SKM-1 treated with dmso at 0.1 percent for 144 hours (cell line): Measurements from ENCODE around the gene ABHD6.
"Not testable (repeated sequence)": the region's sequence is repeated elsewhere in the genome, so short reads cannot be mapped to it uniquely, and the experiment has no call there.

Experiments used
- DNase-seq: peaks from one replicate; lab custom pipeline; 2025; ENCODE audit not compliant: unreplicated experiment; lab: John Stamatoyannopoulos, UW

ABHD6 gene

GRCh38 chr3:58237238-58237940 lies at the start of gene ABHD6:
TSS of gene ABHD6 (plus strand) at chr3:58237792. CDS start at chr3:58256587, 18,795 bp downstream.
- DNase-seq = peak; percentile 47

DNA sequence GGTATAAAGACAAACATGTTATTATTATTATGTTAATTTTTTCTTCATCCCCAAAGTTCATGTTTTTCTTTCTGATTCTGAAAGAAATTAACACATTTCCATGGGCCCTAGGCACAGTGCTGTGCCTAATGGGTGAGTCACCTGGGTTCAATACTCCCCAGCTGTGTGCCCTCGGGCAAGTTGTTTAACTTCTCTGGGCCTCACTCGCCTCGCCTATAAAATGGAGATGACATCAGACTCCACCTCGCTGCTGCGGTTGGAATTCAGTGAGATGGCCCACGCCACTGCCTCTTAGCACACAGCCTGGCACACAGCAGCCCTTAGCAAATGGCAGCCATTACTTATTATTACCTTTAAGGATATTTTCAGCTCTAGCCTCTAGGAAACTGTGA lies 49.4 kb upstream of the ABHD6 start:
- DNase-seq = no peak

GRCh38 chr3:58188921-58189451 lies 48.6 kb upstream of the ABHD6 start:
- DNase-seq = peak; percentile 56

DNA sequence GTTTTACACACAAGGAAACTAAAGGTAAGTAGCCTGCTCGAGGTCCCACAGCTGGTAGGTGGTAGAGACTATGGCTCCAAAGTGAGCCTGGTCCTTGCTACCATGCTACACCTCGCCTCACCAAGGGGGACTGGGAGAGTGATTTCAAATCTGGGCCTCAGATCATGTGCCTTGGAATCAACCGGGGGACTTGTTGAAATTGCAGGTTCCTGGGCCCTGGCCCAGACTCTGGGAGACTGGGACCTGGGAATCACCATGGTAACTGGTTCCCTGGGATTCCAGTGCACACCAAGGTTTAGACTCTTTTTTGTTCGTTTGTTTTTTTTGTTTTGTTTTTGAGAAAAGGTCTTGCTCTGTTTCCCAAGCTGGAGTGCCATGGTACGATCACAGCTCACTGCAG lies 47.9 kb upstream of the ABHD6 start:
- no peak for DNase-seq

DNA sequence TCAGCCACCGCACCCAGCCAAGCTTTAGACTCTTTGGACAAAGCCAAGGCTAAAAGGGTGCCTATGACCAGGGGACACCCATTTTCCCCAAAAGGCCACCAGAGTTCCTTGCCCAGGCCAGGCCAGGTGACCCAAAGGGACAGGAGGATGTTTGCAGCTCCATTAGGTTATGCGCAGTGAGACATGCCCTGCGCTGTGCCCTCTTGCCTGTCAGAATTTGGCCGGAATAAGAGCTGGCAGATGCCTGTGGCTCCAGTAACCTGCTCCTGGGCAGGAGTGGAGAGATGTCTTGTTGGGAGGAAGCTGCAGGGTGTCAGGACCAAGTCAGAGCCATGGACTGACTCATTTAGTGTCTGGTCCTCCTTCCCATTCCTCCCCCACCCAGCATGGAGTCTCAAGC lies 47.3 kb upstream of the ABHD6 start:
- no peak for DNase-seq

DNA sequence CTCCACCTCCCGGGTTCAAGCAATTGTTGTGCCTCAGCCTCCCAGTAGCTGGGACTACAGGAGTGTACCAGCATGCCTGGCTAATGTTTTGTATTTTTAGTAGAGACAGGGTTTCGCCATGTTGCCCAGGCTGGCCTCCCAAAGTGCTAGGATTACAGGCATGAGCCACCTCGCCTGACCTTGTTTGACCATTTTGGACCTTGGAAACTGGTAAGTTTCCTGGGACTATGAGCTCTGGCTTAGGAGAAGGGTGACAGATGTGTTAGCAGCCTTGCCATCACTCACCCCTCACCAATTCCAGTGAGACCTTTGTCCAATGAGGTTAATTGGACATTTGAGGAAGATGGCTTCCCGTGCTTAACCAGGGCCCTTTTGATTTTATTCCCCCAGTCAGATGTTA lies 46.7 kb upstream of the ABHD6 start:
- no peak for DNase-seq

DNA sequence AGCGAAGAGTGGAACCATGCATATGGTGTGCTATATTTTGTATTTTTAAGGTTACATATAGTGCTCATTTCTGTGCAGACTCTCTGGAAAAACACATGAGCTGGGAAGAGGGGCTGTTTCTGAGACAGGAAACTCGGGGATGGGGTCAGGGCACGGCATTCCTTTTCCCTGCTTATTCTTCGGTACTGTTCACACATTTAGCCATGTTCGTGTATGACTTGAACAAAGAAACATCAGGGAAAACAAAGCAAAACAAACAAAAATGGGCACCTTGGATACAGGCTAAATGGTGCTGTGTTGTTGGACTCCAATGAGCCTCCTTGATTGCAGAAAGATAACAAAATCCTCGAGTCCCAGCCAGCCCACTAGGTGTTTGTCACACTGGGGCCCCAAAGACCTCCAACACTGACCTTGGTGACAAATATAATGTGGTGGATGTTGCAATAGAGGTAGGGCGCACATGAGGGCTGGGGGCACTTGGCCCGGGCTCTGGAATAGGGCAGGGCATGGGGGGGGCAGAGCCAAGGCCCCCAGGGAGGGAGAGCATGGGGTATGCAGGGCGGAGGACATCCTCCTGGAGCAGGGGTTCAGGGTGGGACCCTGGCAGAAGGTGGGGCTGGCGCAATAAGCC lies 46.1 kb upstream of the ABHD6 start:
- DNase-seq = no peak

DNA sequence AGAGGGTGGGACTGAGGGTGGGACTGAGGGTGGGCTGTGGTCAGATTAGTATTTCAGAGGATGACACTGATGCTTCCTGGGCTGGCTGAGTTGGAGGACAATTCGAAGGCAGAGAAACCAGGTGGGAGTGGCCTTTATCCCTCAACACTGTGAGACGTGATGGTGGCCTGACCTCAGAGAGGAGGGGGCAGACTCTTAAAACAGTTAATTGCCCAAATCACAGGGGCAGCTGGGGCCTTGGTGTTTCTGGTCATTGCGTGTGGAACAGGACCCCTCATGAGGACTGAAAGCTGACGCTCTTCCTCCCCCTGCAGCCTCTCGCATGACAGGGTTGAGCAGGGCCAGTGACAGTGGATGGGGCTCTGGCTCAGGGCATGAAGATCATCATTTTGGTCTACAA lies 45.5 kb upstream of the ABHD6 start:
- no peak for DNase-seq

DNA sequence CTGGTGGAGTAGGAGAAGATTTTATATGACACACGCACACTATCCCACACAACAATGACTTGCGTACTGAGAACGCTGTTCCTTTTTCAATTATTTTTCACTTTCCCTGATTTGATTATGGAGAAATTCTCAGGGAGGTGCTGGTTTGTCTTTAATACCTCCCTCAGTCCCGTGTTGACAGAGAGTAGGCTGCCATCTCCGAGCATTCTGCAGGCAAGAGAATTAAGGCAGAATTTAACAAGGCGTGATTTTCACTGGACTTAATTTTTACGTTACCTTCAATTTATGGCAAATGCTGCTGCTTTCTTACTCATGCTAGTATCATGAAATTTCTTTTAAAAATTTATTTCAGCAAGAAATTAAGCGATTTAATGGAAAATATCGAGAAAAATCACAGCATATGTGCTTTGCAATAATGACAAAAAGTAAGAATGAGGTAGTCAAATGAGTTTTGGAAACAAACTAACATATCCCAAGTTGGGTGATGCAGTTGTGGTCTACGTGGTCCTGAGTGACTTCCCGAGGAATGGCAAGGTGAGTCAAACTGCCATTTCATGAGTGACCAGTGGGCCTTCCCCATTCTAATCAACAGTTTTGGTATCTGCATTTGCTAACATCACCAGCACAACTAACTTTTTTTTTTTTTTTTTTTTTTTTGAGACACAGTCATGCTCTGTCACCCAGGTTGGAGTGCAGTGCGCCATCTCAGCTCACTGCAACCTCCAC lies 43.7 kb upstream of the ABHD6 start:
- DNase-seq = no peak

DNA sequence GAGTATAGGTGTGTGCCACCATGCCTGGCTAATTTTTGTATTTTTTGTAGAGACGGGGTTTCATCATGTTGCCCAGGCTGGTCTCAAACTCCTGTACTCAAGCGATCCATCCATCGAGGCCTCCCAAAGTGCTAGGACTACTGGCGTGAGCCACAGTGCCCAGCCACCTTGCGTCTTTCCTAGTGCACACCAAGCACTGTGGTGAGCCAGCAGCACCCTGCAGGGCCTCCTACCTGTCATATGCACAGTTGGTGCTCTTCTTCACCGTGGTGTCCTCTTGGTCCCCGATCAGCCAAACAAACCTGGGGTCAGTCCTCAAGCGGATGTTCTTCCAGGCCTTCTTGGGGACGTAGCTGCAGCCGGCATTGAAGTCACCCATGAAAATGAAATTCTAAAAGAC lies 40.0 kb upstream of the ABHD6 start:
- DNase-seq = no peak

GRCh38 chr3:58198362-58198761 lies 39.2 kb upstream of the ABHD6 start:
- DNase-seq = no peak

GRCh38 chr3:58198804-58199203 lies 38.8 kb upstream of the ABHD6 start:
- DNase-seq = no peak

- no peak for DNase-seq
Measured at GRCh38 chr3:58200121-58200709, 37.4 kb upstream of the ABHD6 start.

DNA sequence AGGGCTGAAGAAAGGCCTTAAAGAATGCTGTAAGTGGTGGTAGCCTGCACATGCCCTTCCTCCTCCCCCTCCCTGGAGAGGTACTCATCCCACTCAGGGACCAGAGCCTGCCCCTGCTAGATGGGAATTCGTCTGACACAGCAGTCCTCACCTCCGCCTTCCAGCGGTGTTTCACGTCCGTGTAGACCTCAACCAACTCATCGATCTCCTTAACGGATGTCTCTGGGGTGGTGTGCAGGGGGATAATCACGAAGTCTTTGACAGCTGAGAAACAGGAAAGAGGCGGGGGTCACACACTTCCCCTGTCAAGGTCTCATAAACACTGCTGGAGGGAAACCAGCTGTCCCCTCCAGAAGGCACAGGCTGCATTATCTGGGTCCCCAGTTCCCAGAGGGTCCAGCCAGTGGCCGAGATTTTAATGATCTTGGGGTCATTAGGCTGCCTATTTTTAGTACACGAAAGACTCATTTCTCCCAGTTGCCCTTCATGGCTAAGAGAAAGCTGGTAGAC lies 36.7 kb upstream of the ABHD6 start:
- no peak for DNase-seq

DNA sequence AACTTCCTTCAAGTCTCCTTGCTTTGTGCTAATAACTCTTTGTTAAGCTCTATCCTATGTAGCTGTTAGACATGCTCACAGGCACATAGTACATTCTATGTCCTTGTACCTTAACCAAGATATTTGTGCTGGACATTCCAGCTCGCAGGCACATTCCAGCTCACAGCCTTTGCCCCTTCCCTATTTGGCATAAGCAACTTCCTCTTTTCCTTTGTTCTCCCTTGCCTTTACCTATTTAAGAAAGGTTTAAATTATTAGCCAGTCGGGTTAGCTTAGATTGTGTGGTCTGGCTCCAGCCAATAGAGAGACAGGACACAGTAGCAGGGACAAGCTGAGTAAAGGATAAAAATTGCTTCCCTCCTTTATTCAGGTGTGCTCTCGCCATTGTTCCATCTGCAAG lies 36.1 kb upstream of the ABHD6 start:
- DNase-seq = not testable (repeated sequence)

DNA sequence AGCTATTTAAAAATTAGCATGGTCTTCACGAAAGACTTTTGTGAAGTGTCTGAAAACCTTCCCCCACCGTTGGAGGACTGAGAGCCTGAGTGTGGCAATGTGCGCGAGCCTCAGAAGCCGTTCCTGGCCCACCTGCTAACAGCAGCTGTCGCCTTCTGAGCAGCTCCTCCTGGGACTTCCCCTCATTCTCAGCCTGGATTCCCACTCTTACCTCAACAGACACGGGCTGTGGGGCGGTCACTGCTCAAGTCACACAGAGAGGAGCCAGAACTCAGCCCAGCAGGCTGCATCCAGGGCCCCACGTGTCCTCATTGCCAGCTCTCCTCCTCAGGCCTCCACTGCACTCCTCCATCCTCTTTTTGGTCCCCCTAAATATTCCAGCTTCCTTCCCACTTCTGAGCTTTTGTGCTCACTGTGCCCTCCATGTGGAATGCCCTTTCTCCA lies 34.7 kb upstream of the ABHD6 start:
- DNase-seq = no peak

DNA sequence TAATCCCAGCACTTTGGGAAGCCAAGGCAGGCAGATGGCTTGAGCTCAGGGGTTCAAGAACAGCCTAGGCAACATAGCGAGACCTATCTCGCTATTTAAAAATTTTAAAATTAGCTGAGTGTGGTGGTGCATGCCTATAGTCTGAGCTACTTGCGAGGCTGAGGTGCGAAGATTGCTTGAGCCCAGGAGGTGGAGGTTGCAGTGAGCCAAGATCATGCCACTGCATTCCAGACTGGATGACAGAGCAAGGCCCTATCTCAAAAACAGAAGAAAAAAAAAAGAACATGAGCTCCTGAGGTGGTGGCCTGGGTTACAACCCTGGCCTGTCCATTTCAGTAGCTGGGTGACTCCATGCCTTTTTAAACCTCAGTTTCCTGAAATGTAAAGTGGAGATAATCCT lies 34.1 kb upstream of the ABHD6 start:
- DNase-seq = no peak

- DNase-seq = no peak
Measured at GRCh38 chr3:58204720-58205119, 32.9 kb upstream of the ABHD6 start.

- no peak for DNase-seq
Measured at GRCh38 chr3:58205981-58206380, 31.6 kb upstream of the ABHD6 start.

DNA sequence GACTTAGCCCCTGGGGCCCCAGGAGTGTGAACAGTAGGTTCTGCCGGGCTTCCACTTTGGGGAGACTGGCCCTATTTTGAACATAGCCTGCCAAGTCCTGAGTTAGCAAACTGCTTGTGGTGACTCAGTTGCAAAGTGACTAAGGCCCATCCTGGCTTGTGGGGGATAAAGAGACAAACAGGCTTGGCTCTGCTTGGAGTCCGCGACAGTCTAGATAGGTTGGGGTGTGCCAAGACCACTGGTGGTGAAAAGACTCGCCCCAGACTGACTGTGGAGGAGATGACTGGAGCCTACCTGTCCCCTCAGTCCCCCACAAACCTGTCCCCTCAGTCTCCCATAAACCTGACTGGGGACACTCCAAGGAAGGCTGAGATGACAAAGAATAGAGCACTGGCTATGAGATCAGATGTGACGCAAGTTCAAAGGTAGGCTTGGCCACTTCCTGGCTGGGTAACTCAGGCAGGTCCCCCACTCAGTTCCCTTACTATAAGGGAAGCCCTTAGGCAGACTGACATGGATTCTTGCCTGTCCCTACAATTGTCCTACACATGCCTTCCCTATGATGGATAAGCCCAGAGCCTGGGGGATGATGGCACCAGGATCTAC lies 31.1 kb upstream of the ABHD6 start:
- DNase-seq = no peak

DNA sequence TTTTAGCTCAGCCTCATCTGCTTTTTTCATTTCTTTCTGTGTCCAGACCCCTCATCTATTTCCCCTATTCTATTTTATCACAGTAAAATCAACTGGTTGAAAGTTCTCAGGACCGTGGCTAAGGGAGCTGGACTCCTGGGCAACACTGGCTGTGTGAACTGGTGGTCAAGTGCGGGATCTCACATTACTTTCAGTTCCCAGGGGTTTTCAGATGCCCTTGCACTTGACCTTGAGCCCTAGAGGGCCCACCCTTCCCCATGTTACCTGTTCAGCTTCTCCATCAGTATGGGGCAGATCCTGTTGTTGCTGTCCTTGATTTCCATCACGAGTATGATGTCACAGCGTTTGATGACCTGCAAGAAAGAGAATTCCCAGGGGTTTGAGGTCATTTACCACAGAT lies 29.6 kb upstream of the ABHD6 start:
- DNase-seq = no peak
